ENCODE data around the gene ARMC9. TPM values are rescaled to one million over a fixed set of nuclear protein-coding genes. Genes with fewer than 3 reads are reported as not detected.

The ARMC9 gene
- total and polyA plus RNA-seq, 2 of the 13 experiments (the other 11 are each of a cell fraction or from before 2014, with no cell fraction given), result 9.1 to 12.8 TPM

- DNase-seq (ENCODE audit: low spot score) (no peak), FAIRE-seq (no peak), ATAC-seq (no peak)
- Histone ChIP-seq H3K9me3 (ENCODE audit: low read length) (no peaks in the 10 kb centered on the region), H3K27ac (ENCODE audit: extremely low read length, insufficient read depth, low read length) (no peak overlapping the region), H3K4me3 (replicated peaks in 1 of 3; ENCODE audit: insufficient read depth in 1 of 3, low read depth in 2 of 3, low read length in 3 of 3) (no peak overlapping the region), H3K9ac (ENCODE audit: insufficient read depth, low read depth, low read length) (no peak overlapping the region), H2AFZ (ENCODE audit: low read length) (no peak overlapping the region), H3K79me2 (ENCODE audit: insufficient read depth, low read length) (no peaks in the 10 kb centered on the region), H3K36me3 (replicated peaks in 1 of 2; ENCODE audit: control insufficient read depth in 1 of 2, insufficient read depth in 2 of 2, low read length in 2 of 2) (peaks cover 3 to 28% of the 10 kb centered on the region in 2 experiments; a peak in 2 of 5 replicates), H3K27me3 (ENCODE audit: control insufficient read depth in 1 of 2, insufficient read depth in 2 of 2, low read length in 2 of 2) (no peaks in the 10 kb centered on the region), H3K4me1 (ENCODE audit: insufficient read depth, low read length) (no peaks in the 10 kb centered on the region), H3K4me2 (ENCODE audit: low read depth, low read length) (no peak overlapping the region), H4K20me1 (ENCODE audit: insufficient read depth, low read length) (no peaks in the 10 kb centered on the region)
- in situ Hi-C loops (cut with HindIII; ENCODE audit: extremely low pct_ligation_motif_present, low pct_unique_long_range_greater_than_20kb) (no loop called here), intact Hi-C loops (cut with micrococcal nuclease; ENCODE audit: unreplicated experiment) (no loop called here)
- 89% methylated on average over 8 of the region's 8 CpGs for WGBS (ENCODE audit: low lambda C conversion rate)
- no TSS peak for BruUV-seq (replicated peaks)
- TF ChIP-seq ZBED4 (CRISPR knock-in tag; IDR thresholded peaks at IDR 0.05; ENCODE audit: borderline replicate concordance), result no peak
- no peak for TF ChIP-seq HINFP (CRISPR knock-in tag; IDR thresholded peaks at IDR 0.05; ENCODE audit: low read depth)
- no peak for TF ChIP-seq ZNF274 (CRISPR knock-in tag; IDR thresholded peaks at IDR 0.05)
- no peak for TF ChIP-seq SP4 (CRISPR knock-in tag; IDR thresholded peaks at IDR 0.05)
- TF ChIP-seq GPBP1L1 (CRISPR knock-in tag; IDR thresholded peaks at IDR 0.05), result no peak
- no peak for TF ChIP-seq SRSF9 (IDR thresholded peaks at IDR 0.05; ENCODE audit: borderline replicate concordance, insufficient read depth, low read depth, low read length, poor library complexity, severe bottlenecking)
- CTCF ChIA-PET (ENCODE audit: low intra/inter-chr PET ratio, low total read pairs), result no interaction called here
- POLR2A ChIA-PET, result no interaction called here
Observed at GRCh38 chr2:231277962-231278361, 79.5 kb downstream of the ARMC9 start.

Data from HepG2 (cell line).